OCI-LY1 (cell line): Measurements from ENCODE around the gene CACNG4.

Experiments used
- CTCF ChIP-seq: fragments of 200-600 bp; sonication (generic), shearing (Covaris generic); IDR thresholded peaks from 2 replicates; pipeline ENCODE4 v1.5.1; 2017; ENCODE audit warnings: mild to moderate bottlenecking, antibody characterized with exemption, low read length, moderate library complexity, mixed read lengths
- EZH2 ChIP-seq: fragments of 200-600 bp; sonication (generic), shearing (Covaris generic); IDR thresholded peaks from 2 replicates; pipeline ENCODE4 v1.8.0; 2017; ENCODE audit warnings: borderline replicate concordance, mixed run types, mild to moderate bottlenecking, antibody characterized with exemption, low read length, moderate library complexity, mixed read lengths

GRCh38 chr17:66945147-66945835, 19.2 kb upstream of the CACNG4 start:
- TF ChIP-seq CTCF (no peak), EZH2 (no peak)
